SK-N-SH (cell line): ENCODE measurements around the gene GPER1. TPM values are rescaled to one million over a fixed set of nuclear protein-coding genes. Genes with fewer than 3 reads are reported as not detected.

Source experiments
- CTCF ChIA-PET: fragments of 300-600, 350-600 bp; formaldehyde crosslinking; extraction: SDS; loops from one replicate; lab custom pipeline; 2021; lab: Yijun Ruan, JAX
- POLR2A ChIA-PET: fragments of 350-600 bp; sonication (Branson Sonifier 250); formaldehyde crosslinking; extraction: SDS; loops from one replicate; lab custom pipeline; 2020; ENCODE audit warnings: antibody characterized with exemption, inconsistent platforms; lab: Yijun Ruan, JAX
- DNase-seq: peaks from one replicate; pipeline ENCODE4 v3.0.0; 2012
- H2AFZ ChIP-seq: fragments of 200-600 bp; sonication (generic); 2 replicates; pipeline ENCODE4 v1.8.1; 2016; ENCODE audit warnings: antibody characterized with exemption, mild to moderate bottlenecking, low read depth
- H3F3A ChIP-seq: fragments of 200-600 bp; sonication (generic); replicated peaks from 2 replicates; pipeline ENCODE3; 2016; ENCODE audit warnings: antibody characterized with exemption, mild to moderate bottlenecking; ENCODE audit not compliant: insufficient read depth
- H3K27ac ChIP-seq, 2 experiments: fragments of 200-500 bp in 1 of 2; fragments of 200-600 bp in 1 of 2; sonication (Bioruptor generic) in 1 of 2; sonication (generic), shearing (Covaris generic) in 1 of 2; 2 replicates each; pipeline versions ENCODE4 v1.5.1 to v1.6.1; 2014 to 2016; ENCODE audit warnings: low read depth in 2 of 2, inconsistent platforms in 1 of 2, low read length in 1 of 2, mild to moderate bottlenecking in 1 of 2, mixed read lengths in 1 of 2
- H3K27me3 ChIP-seq: fragments of 200-600 bp; sonication (generic), shearing (Covaris generic); 2 replicates; pipeline ENCODE4 v1.6.1; 2016; ENCODE audit warnings: mixed run types; ENCODE audit not compliant: insufficient read depth
- H3K36me3 ChIP-seq, 2 experiments: fragments of 200-500 bp in 1 of 2; fragments of 200-600 bp in 1 of 2; sonication (Bioruptor generic) in 1 of 2; sonication (generic) in 1 of 2; replicated peaks in 1 of 2; 2 replicates each; pipeline versions ENCODE3 to v1.5.1; 2014 to 2016; ENCODE audit warnings: low read length in 1 of 2, mild to moderate bottlenecking in 1 of 2; ENCODE audit not compliant: insufficient read depth in 2 of 2, control insufficient read depth in 1 of 2
- H3K4me1 ChIP-seq, 2 experiments: fragments of 200-500 bp in 1 of 2; fragments of 200-600 bp in 1 of 2; sonication (Bioruptor generic) in 1 of 2; sonication (generic), shearing (Covaris generic) in 1 of 2; 2 replicates each; pipeline versions ENCODE4 v1.5.1 to v1.6.1; 2014 to 2016; ENCODE audit warnings: low read depth in 1 of 2, low read length in 1 of 2, mixed run types in 1 of 2; ENCODE audit not compliant: insufficient read depth in 2 of 2, control insufficient read depth in 1 of 2
- H3K4me2 ChIP-seq: fragments of 200-600 bp; sonication (generic), shearing (Covaris generic); 2 replicates; pipeline ENCODE4 v1.6.1; 2017; ENCODE audit warnings: mixed run types
- H3K4me3 ChIP-seq, 2 experiments: fragments of 200-500 bp in 1 of 2; fragments of 200-600 bp in 1 of 2; sonication (Bioruptor generic) in 1 of 2; sonication (generic), shearing (Covaris generic) in 1 of 2; 2 replicates each; pipeline versions ENCODE4 v1.5.1 to v1.8.1; 2014 to 2016; ENCODE audit warnings: low read depth in 2 of 2, inconsistent platforms in 1 of 2, low read length in 1 of 2, mild to moderate bottlenecking in 1 of 2, mixed read lengths in 1 of 2, moderate library complexity in 1 of 2
- H3K79me2 ChIP-seq: fragments of 200-600 bp; sonication (generic); 2 replicates; pipeline ENCODE4 v1.8.1; 2017; ENCODE audit warnings: mild to moderate bottlenecking; ENCODE audit not compliant: insufficient read depth
- H3K9ac ChIP-seq: fragments of 200-600 bp; sonication (generic); 2 replicates; pipeline ENCODE4 v1.6.1; 2017; ENCODE audit warnings: mixed run types
- H3K9me2 ChIP-seq: fragments of 200-600 bp; sonication (generic); 2 replicates; pipeline ENCODE4 v1.6.1; 2017; ENCODE audit warnings: mixed run types
- H3K9me3 ChIP-seq: fragments of 200-600 bp; sonication (generic); 2 replicates; pipeline ENCODE4 v1.6.1; 2017; ENCODE audit warnings: mixed run types, mild to moderate bottlenecking, moderate library complexity
- H4K20me1 ChIP-seq: fragments of 200-600 bp; sonication (generic); 2 replicates; pipeline ENCODE4 v1.6.1; 2017; ENCODE audit warnings: mild to moderate bottlenecking, mixed run types; ENCODE audit not compliant: insufficient read depth
- CHD2 ChIP-seq: fragments of 150-350 bp; IDR thresholded peaks from 2 replicates; pipeline ENCODE4 v1.6.1; 2018; ENCODE audit warnings: low read length; ENCODE audit not compliant: partially characterized antibody
- ELF1 ChIP-seq: IDR thresholded peaks from 2 replicates; pipeline ENCODE4 v1.4.0; 2012
- EZH2phosphoT487 ChIP-seq: fragments of 200-600 bp; sonication (generic); IDR thresholded peaks from 2 replicates; pipeline ENCODE4 v1.6.1; 2017; ENCODE audit warnings: low read depth, mixed run types, mild to moderate bottlenecking, antibody characterized with exemption, moderate library complexity, borderline replicate concordance
- GABPA ChIP-seq: IDR thresholded peaks from 2 replicates; pipeline ENCODE4 v1.4.0; 2012; ENCODE audit warnings: low read depth, mild to moderate bottlenecking
- MEF2A ChIP-seq: IDR thresholded peaks from 2 replicates; pipeline ENCODE4 v1.4.0; 2012; ENCODE audit warnings: low read depth, borderline replicate concordance
- MXI1 ChIP-seq: IDR thresholded peaks from 2 replicates; pipeline ENCODE4 v1.6.1; 2012; ENCODE audit warnings: mild to moderate bottlenecking, low read depth, low read length, improper control_type of control experiment
- RCOR1 ChIP-seq: fragments of 150-350 bp; IDR thresholded peaks from 2 replicates; pipeline ENCODE4 v1.6.1; 2017; ENCODE audit warnings: antibody characterized with exemption, low read length
- TAF1 ChIP-seq: IDR thresholded peaks from 2 replicates; pipeline ENCODE4 v1.6.1; 2012; ENCODE audit warnings: low read depth, mild to moderate bottlenecking, low read length, moderate library complexity, borderline replicate concordance
- TCF12 ChIP-seq: IDR thresholded peaks from 2 replicates; pipeline ENCODE4 v1.4.0; 2012
- WGBS: methylation state at CpG from one replicate; pipeline ENCODE4 v1.1.6; 2017; ENCODE audit warnings: low lambda C conversion rate; 5-methylcytosine and 5-hydroxymethylcytosine counted together
- polyA plus RNA-seq, 3 experiments: library from polyadenylated mRNA; depleted of rRNA; stranded (reverse); fragments of >200 nt; gene quantifications; 2 replicates each; pipeline ENCODE4 v1.2.3, GENCODE V29; 2012

The GPER1 gene
- polyA plus RNA-seq, 1 of the 3 experiments (the other 2 are of a cell fraction) = 6.4 TPM

DNA sequence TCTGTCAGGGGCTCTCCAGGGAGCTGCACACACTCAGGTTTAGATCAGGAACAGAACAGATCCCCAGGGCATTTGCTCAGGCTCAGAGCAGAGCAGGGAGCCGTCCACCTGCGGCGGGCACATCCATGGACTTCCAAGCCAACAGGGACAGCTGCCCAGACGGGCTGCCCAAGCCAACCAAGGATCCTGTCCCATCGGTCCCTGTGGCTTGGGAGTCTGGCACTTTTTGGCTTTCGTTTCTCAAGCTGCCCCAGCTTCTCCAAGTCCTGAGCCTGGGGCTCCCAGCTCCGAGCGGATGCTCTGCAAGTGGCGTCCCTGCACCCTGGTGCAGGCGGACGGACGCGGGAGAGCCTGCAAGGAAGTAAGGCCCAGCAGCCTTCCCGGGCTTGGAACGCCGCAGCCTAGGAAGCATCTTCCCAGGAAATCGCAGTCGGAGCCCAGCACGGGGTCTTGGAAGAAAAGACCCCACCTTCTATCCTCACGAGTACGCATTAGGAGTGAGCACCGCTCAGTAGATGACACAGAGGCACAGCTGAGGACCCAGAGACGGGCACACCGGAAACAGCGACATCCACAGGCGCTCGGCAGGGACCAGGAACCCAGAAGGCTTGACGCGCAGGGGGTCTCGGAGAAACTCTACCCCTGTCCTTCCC lies 37.5 kb upstream of the GPER1 start:
- Histone ChIP-seq H3K27ac (no peak overlapping the region), H3F3A (no peaks in the 10 kb centered on the region), H3K79me2 (no peaks in the 10 kb centered on the region; the same call in 1 of the 2 replicates), H3K4me3 (no peak overlapping the region), H3K9ac (no peak overlapping the region), H3K9me2 (no peaks in the 10 kb centered on the region), H3K4me1 (peaks cover 0 to 45% of the 10 kb centered on the region in 2 experiments; a peak in 1 of 4 replicates), H3K4me2 (no peak overlapping the region), H4K20me1 (peaks cover 38% of the 10 kb centered on the region), H2AFZ (no peak overlapping the region), H3K9me3 (no peaks in the 10 kb centered on the region), H3K27me3 (no peaks in the 10 kb centered on the region), H3K36me3 (no peaks in the 10 kb centered on the region)
- WGBS = 91% methylated on average over 25 of the region's 30 CpGs
- DNase-seq = no peak
- ChIA-PET POLR2A (interaction anchor here (0.9 kb wide), 1 partner anchor 75 kb away, joined by 3 read pairs; the partner anchor contains the start of gene COX19), CTCF (interaction anchor here (0.9 to 27.8 kb wide), 5 partner anchors 16 to 141 kb away, joined by 3 to 756 read pairs (median 5); partner anchors contain the start of gene GPER1)
- TF ChIP-seq EZH2phosphoT487 (no peak), ELF1 (no peak), TCF12 (no peak), CHD2 (no peak), MXI1 (no peak), GABPA (no peak), RCOR1 (no peak), TAF1 (no peak)

DNA sequence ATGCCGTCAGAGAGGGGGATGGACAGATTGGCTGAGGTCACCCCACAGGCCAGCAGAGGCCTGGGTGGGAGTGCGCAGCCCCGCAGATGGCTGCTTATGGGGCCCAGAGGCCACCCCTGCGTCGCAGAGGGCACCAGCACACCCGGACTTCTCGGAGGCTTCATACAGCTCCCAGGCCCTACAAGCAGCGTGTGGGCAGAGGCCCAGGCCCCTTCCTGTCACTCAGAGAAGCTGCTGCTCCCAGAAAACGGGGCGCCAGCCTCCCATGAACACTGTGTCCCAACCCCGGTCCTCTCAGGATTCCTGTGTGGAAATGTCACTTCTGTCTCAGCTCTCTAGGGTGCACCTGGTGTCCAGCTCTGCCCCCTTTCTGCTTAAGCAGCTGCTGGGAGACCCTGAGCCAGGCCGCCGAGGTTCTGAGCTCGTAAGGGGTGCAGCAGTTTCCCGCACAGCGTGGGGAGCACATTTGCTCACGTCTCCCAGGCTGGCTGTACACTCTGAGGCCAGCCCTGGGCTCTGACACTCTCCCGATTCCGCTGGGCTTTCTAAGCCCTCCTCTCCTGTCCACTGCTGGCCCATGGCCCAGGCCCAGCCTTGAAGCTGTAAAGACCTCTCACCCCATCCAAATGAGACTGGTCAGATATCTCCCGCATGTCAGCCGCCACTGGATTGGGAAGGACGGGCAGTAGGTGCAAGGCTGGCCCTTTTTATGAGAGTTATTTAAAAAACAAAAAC lies 36.8 kb upstream of the GPER1 start:
- no peaks in the 10 kb centered on the region for H3F3A ChIP-seq
- ChIA-PET CTCF (interaction anchor here (0.9 to 27.8 kb wide), 6 partner anchors 16 to 141 kb away, joined by 3 to 756 read pairs (median 6); partner anchors contain the start of gene GPER1), POLR2A (interaction anchor here (0.9 kb wide), 1 partner anchor 76 kb away, joined by 3 read pairs; the partner anchor contains the start of gene COX19)
- no peaks in the 10 kb centered on the region for H3K9me3 ChIP-seq
- H2AFZ ChIP-seq = no peak overlapping the region
- no peaks in the 10 kb centered on the region for H3K27me3 ChIP-seq
- peaks cover 36% of the 10 kb centered on the region for H4K20me1 ChIP-seq
- H3K79me2 ChIP-seq = no peaks in the 10 kb centered on the region; the same call in 1 of the 2 replicates
- WGBS = 95% methylated on average over 17 of the region's 22 CpGs
- H3K9ac ChIP-seq = no peak overlapping the region
- no peaks in the 10 kb centered on the region for H3K36me3 ChIP-seq
- no peaks in the 10 kb centered on the region for H3K9me2 ChIP-seq
- no peak overlapping the region for H3K4me2 ChIP-seq
- H3K27ac ChIP-seq = no peak overlapping the region
- H3K4me3 ChIP-seq = no peak overlapping the region
- no peak for TF ChIP-seq MEF2A
- H3K4me1 ChIP-seq = peaks cover 0 to 47% of the 10 kb centered on the region in 2 experiments; a peak in 1 of 4 replicates
- no peak for DNase-seq
